ENCODE data around the gene MUC3A. TPM values are rescaled to one million over a fixed set of nuclear protein-coding genes. Genes with fewer than 3 reads are reported as not detected.
"Not testable (repeated sequence)": the region's sequence is repeated elsewhere in the genome, so short reads cannot be mapped to it uniquely, and the experiment has no call there.

Gene MUC3A
- total and polyA plus RNA-seq, 4 donors: 0.17 to 2.5 (median 1.1) TPM

- H3K36me3 ChIP-seq (ENCODE audit: control insufficient read depth, insufficient read depth, low read length); H3K4me3 ChIP-seq (ENCODE audit: low read depth, low read length); H3K27me3 ChIP-seq (ENCODE audit: control insufficient read depth, insufficient read depth, low read length); H3K9me3 ChIP-seq (ENCODE audit: control insufficient read depth, insufficient read depth, low read length); H3K27ac ChIP-seq (ENCODE audit: low read depth, low read length); DNase-seq (ENCODE audit: low read depth in 4 of 6, low spot score in 6 of 6); H3K4me1 ChIP-seq (ENCODE audit: control insufficient read depth, insufficient read depth, low read length): not testable (repeated sequence)
- WGBS (ENCODE audit: insufficient coverage): no CpG with 5 or more reads among the region's 5 CpGs
Measured at GRCh38 chr7:100919335-100919734, 30.0 kb upstream of the MUC3A start.

DNA sequence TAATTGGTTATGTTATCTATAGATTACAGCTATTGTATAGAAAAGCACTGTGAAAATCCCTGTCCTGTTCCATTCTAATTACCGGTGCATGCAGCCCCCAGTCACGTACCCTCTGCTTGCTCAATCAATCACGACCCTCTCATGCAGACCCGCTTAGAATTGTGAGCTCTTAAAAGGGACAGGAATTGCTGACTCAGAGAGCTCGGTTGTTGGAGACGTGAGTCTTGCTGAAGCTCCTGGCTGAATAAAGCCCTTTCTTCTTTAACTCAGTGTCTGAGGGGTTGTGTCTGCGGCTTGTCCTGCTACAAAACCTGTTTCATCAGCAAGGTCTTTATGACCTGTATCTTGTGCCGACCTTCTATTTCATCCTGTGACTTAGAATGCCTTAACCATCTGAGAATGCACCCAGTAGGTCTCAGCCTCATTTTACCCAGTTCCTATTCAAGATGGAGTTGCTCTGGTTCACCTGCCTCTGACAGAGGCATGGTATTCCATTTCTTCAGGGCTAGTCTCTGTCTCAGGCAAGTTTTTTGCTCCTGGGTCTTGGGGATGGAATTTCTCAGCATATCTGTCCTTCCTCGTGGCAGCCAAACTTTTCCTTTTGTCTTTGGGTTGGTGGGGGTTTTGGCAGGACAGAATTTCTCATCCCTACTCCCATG is 29.4 kb upstream of the MUC3A start:
- WGBS (ENCODE audit: insufficient coverage): 59% methylated on average over 5 of the region's 9 CpGs
- peak in 1 of 6 donors; percentile 3 for DNase-seq (ENCODE audit: low read depth in 4 of 6, low spot score in 6 of 6)
- not testable (repeated sequence) for H3K4me3 ChIP-seq (ENCODE audit: low read depth, low read length); H3K4me1 ChIP-seq (ENCODE audit: control insufficient read depth, insufficient read depth, low read length); H3K36me3 ChIP-seq (ENCODE audit: control insufficient read depth, insufficient read depth, low read length); H3K27ac ChIP-seq (ENCODE audit: low read depth, low read length); H3K9me3 ChIP-seq (ENCODE audit: control insufficient read depth, insufficient read depth, low read length); H3K27me3 ChIP-seq (ENCODE audit: control insufficient read depth, insufficient read depth, low read length)

DNA sequence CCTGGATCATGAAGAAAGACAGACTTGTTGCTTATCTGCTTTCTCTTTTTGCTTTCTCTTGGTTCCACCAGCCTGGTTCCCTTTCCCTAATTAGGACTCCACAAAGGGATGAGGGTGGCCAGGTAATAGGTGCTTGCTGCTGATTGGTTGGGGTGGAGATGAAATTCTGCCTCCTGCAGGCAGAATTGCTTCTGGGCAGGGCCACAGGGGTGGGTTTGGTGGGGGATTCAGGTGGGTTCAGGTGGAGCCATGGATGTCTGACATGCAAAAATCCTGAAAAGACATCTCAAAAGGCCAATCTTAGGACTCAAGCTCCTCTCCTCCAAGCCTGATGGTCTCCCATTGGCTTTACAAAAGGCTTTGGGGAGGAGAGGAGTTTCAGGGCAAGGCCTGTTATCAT is 28.3 kb upstream of the MUC3A start:
- no peaks in the 10 kb centered on the region for H3K4me1 ChIP-seq (ENCODE audit: control insufficient read depth, insufficient read depth, low read length)

DNA sequence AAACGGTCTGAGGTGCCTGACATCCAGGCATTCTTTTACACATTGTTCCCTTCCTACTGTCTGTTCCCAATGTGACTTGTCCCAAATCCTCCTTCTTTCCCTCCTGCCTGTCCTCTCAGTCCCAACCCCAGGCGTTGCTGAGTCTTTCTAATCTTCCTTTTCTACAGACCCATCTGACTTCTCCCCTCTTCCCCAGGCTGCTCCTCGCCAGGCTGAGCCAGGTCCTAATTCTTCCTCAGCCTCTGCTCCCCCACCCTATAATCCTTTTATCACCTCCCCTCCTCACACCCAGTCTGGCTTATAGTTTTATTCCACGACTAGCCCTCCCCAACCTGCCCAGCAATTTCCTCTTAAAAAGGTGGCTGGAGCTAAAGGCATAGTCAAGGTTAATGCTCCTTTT is 25.7 kb upstream of the MUC3A start:
- not testable (repeated sequence) for DNase-seq (ENCODE audit: low read depth in 4 of 6, low spot score in 6 of 6); H3K4me3 ChIP-seq (ENCODE audit: low read depth, low read length); H3K9me3 ChIP-seq (ENCODE audit: control insufficient read depth, insufficient read depth, low read length); H3K4me1 ChIP-seq (ENCODE audit: control insufficient read depth, insufficient read depth, low read length); H3K27me3 ChIP-seq (ENCODE audit: control insufficient read depth, insufficient read depth, low read length); H3K36me3 ChIP-seq (ENCODE audit: control insufficient read depth, insufficient read depth, low read length); H3K27ac ChIP-seq (ENCODE audit: low read depth, low read length)
- WGBS (ENCODE audit: insufficient coverage): 58% methylated on average over 4 of the region's 4 CpGs

More for the DNA sequence above, 28.3 kb upstream of the MUC3A start:
- Histone ChIP-seq H3K4me3 (ENCODE audit: low read depth, low read length) (no peak overlapping the region), H3K9me3 (ENCODE audit: control insufficient read depth, insufficient read depth, low read length) (no peaks in the 10 kb centered on the region), H3K27me3 (ENCODE audit: control insufficient read depth, insufficient read depth, low read length) (no peaks in the 10 kb centered on the region), H3K36me3 (ENCODE audit: control insufficient read depth, insufficient read depth, low read length) (no peaks in the 10 kb centered on the region), H3K27ac (ENCODE audit: low read depth, low read length) (no peak overlapping the region)
- DNase-seq (ENCODE audit: low read depth in 4 of 6, low spot score in 6 of 6): no peak

- no peak for DNase-seq (ENCODE audit: low read depth in 4 of 6, low spot score in 6 of 6)
- Histone ChIP-seq H3K4me1 (ENCODE audit: control insufficient read depth, insufficient read depth, low read length) (no peaks in the 10 kb centered on the region), H3K36me3 (ENCODE audit: control insufficient read depth, insufficient read depth, low read length) (no peaks in the 10 kb centered on the region), H3K9me3 (ENCODE audit: control insufficient read depth, insufficient read depth, low read length) (peaks cover 2% of the 10 kb centered on the region), H3K4me3 (ENCODE audit: low read depth, low read length) (no peak overlapping the region), H3K27ac (ENCODE audit: low read depth, low read length) (no peak overlapping the region), H3K27me3 (ENCODE audit: control insufficient read depth, insufficient read depth, low read length) (no peaks in the 10 kb centered on the region)
- 100% methylated on average over 1 of the region's 1 CpG for WGBS (ENCODE audit: insufficient coverage)
Measured at GRCh38 chr7:100929808-100930174, 19.5 kb upstream of the MUC3A start.

GRCh38 chr7:100933734-100934133 is 15.6 kb upstream of the MUC3A start:
- WGBS (ENCODE audit: insufficient coverage): 28% methylated on average over 2 of the region's 4 CpGs
- no peak for DNase-seq (ENCODE audit: low read depth in 4 of 6, low spot score in 6 of 6)
- Histone ChIP-seq H3K27me3 (ENCODE audit: control insufficient read depth, insufficient read depth, low read length) (no peaks in the 10 kb centered on the region), H3K4me1 (ENCODE audit: control insufficient read depth, insufficient read depth, low read length) (no peaks in the 10 kb centered on the region), H3K4me3 (ENCODE audit: low read depth, low read length) (no peak overlapping the region), H3K27ac (ENCODE audit: low read depth, low read length) (no peak overlapping the region), H3K9me3 (ENCODE audit: control insufficient read depth, insufficient read depth, low read length) (peaks cover 2% of the 10 kb centered on the region), H3K36me3 (ENCODE audit: control insufficient read depth, insufficient read depth, low read length) (no peaks in the 10 kb centered on the region)

- not testable (repeated sequence) for H3K27me3 ChIP-seq (ENCODE audit: control insufficient read depth, insufficient read depth, low read length); DNase-seq (ENCODE audit: low read depth in 4 of 6, low spot score in 6 of 6); H3K4me3 ChIP-seq (ENCODE audit: low read depth, low read length); H3K36me3 ChIP-seq (ENCODE audit: control insufficient read depth, insufficient read depth, low read length); H3K27ac ChIP-seq (ENCODE audit: low read depth, low read length); H3K9me3 ChIP-seq (ENCODE audit: control insufficient read depth, insufficient read depth, low read length); H3K4me1 ChIP-seq (ENCODE audit: control insufficient read depth, insufficient read depth, low read length)
- WGBS (ENCODE audit: insufficient coverage): no CpG with 5 or more reads among the region's 2 CpGs
Measured at GRCh38 chr7:100935381-100935780, 14.0 kb upstream of the MUC3A start.

DNA sequence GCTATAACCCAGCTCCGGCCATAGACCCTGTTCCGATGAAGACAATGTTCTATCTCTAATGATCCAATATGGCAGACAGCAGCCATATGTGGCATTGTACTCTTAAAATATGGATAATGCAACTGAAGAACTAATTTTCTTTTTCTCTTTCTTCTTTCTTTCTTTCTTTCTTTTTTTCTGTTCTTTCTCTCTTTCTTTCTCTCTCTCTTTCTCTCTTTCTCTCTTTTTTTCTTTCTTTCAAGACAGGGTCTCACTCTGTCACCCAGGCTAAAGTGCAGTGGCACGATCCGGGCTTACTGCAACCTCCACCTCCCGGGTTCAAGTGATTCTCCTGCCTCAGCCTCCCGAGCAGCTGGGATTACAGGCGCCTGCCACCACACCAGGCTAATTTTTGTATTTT is 13.2 kb upstream of the MUC3A start:
- 95% methylated on average over 4 of the region's 7 CpGs for WGBS (ENCODE audit: insufficient coverage)
- not testable (repeated sequence) for H3K36me3 ChIP-seq (ENCODE audit: control insufficient read depth, insufficient read depth, low read length); H3K4me3 ChIP-seq (ENCODE audit: low read depth, low read length); H3K27ac ChIP-seq (ENCODE audit: low read depth, low read length); H3K9me3 ChIP-seq (ENCODE audit: control insufficient read depth, insufficient read depth, low read length); H3K27me3 ChIP-seq (ENCODE audit: control insufficient read depth, insufficient read depth, low read length); H3K4me1 ChIP-seq (ENCODE audit: control insufficient read depth, insufficient read depth, low read length); DNase-seq (ENCODE audit: low read depth in 4 of 6, low spot score in 6 of 6)

DNA sequence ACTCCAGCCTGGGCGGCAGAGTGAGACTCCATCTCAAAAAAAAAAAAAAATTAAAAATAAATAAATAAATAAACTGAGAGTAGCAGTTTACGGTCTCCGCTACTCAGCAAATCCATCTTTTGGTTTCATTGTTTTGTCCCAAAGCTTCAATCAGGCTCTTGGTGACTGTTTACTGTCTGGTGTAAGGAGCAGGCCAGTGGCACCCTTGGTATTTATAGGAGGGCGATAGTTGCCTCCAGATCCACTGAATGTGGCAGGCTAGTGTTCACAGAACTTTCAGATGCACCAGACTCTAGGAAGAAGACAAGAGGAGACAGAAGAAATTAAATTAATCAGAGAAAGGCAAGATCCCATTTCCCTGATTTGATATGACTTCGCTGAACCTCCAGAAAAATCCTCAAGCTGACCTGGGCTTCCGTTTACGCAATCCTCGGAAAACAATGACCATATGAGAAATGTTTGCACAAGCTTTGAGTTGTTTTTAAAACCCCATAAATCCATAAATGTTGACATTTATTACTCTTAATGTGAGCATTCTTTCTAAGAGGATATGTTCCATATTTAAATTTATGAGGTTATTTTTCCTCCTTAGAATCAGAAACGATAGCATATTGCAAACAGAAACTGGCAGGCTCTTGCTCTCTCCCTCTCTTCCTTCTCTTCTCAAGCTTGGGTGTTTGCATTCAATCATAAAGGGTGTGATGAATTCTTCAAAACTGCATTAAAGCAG is 7.1 kb upstream of the MUC3A start:
- Histone ChIP-seq H3K4me1 (ENCODE audit: control insufficient read depth, insufficient read depth, low read length) (no peaks in the 10 kb centered on the region), H3K27ac (ENCODE audit: low read depth, low read length) (no peak overlapping the region), H3K36me3 (ENCODE audit: control insufficient read depth, insufficient read depth, low read length) (no peaks in the 10 kb centered on the region), H3K27me3 (ENCODE audit: control insufficient read depth, insufficient read depth, low read length) (no peaks in the 10 kb centered on the region), H3K4me3 (ENCODE audit: low read depth, low read length) (no peak overlapping the region), H3K9me3 (ENCODE audit: control insufficient read depth, insufficient read depth, low read length) (peaks cover 2% of the 10 kb centered on the region)
- 100% methylated on average over 2 of the region's 9 CpGs for WGBS (ENCODE audit: insufficient coverage)
- peak in 1 of 6 donors; percentile 18 for DNase-seq (ENCODE audit: low read depth in 4 of 6, low spot score in 6 of 6)

DNA sequence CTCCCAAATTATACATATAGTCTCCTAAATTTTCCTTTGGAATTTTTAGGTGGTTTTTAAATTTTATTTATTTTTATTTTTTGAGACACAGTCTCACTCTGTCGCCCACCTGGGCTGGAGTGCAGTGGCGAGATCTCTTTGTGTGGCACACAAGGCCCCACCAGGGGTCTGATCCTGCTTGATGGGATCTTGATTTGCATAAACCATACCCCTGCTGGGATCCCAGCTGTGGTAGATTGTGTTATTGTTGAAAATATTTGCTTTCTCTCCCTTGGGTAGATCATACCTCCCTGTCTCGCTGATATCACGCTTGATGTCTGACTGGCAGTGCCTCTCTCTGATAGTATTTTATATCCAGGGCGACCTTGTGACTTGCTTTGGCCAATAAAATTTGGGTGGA is 5.6 kb upstream of the MUC3A start:
- Histone ChIP-seq H3K27me3 (ENCODE audit: control insufficient read depth, insufficient read depth, low read length) (no peaks in the 10 kb centered on the region), H3K27ac (ENCODE audit: low read depth, low read length) (no peak overlapping the region), H3K9me3 (ENCODE audit: control insufficient read depth, insufficient read depth, low read length) (peaks cover 2% of the 10 kb centered on the region), H3K36me3 (ENCODE audit: control insufficient read depth, insufficient read depth, low read length) (no peaks in the 10 kb centered on the region), H3K4me3 (ENCODE audit: low read depth, low read length) (no peak overlapping the region), H3K4me1 (ENCODE audit: control insufficient read depth, insufficient read depth, low read length) (no peaks in the 10 kb centered on the region)
- DNase-seq (ENCODE audit: low read depth in 4 of 6, low spot score in 6 of 6): no peak
- whole genome bisulfite sequencing (ENCODE audit: insufficient coverage): 75% methylated on average over 3 of the region's 5 CpGs

Data from spinal cord (tissue), 10 donors.